GM12801 (cell line): ENCODE data around the gene EXD3.

Experiments used
- CTCF ChIP-seq: IDR thresholded peaks from one replicate; pipeline ENCODE4 v1.5.1; 2011; ENCODE audit warnings: control low read depth; ENCODE audit not compliant: insufficient read length; ENCODE audit errors: extremely low read depth

Gene EXD3

GRCh38 chr9:137374131-137374845 lies 48.7 kb downstream of the EXD3 start:
- no peak for TF ChIP-seq CTCF

DNA sequence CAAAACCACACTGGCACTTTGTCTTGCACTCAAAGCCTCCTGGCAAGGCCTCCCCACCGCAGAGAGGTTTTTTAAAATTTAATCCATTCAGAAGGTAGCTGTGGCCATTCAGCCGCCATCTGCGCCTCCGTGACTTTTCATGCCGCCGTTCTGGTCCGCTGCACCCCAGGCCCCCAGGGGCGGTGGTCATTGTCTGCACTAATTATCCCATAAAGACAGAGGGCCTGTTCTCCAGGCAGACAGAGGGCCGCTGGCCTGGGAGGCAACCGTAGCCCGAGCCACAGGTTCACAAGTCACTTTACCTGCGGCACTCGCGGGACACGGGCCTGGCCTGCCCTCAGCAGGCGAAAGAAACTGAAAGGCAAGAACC lies 49.4 kb downstream of the EXD3 start:
- TF ChIP-seq CTCF = no peak

GRCh38 chr9:137372693-137373610 lies 50.0 kb downstream of the EXD3 start:
- no peak for TF ChIP-seq CTCF

DNA sequence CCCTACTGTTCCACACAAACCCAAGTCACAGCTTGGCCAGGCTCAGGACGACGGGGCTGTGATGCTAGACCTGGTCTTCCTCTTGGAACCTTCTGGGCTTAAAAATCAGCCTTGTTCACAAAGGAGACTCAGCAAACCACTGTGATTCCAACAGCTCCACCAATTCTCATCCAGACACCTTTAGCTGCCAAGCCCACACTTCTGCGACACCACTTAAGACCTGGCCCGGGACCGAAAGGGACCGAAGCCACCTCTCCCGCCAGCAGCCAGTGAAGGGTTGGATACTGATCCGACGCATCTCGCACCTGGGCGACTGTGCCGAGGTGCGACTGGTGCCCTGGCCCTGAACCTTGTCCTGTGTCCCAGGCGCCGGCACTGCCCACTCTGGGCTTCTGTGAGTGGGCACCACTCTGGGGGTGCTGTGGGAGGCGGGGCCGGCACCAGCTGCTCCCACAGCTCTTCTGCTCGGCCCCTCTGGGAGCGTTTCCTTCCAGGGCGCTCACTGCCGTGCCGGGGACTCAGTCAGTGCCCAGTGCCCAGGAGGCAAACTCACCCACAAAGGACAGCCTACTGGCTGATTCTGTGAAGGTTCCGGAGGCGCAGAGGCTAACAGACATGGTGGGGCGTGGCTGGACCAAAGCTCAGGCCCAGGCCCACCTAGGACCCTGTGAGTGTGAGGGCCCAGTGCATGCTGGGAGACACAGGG lies 50.9 kb downstream of the EXD3 start:
- TF ChIP-seq CTCF = no peak

DNA sequence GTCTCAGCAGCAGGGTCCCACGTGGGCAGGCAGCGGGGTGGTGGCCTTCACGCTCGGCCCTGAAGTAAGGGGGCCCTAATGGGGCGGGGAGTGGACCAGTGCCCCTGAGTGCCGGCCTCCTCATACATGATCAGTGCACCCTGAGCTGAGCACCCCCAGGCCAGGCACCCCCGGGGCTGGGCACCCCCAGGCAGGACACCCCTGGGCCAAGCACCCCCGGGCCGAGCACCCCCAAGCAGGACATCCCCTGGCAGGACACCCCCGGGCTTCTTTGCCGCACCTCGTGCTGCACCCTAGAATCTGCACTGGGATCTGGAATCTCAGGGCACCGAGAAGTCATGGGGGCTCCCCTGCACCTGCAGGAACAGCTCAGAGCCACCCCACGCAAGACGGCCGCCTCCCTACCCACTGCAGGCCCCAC lies 51.4 kb downstream of the EXD3 start:
- no peak for TF ChIP-seq CTCF

- TF ChIP-seq CTCF = no peak
These were observed 52.0 kb downstream of the EXD3 start for GRCh38 chr9:137370865-137371520.
